ENCODE data around the gene MTHFD1L.

DNA sequence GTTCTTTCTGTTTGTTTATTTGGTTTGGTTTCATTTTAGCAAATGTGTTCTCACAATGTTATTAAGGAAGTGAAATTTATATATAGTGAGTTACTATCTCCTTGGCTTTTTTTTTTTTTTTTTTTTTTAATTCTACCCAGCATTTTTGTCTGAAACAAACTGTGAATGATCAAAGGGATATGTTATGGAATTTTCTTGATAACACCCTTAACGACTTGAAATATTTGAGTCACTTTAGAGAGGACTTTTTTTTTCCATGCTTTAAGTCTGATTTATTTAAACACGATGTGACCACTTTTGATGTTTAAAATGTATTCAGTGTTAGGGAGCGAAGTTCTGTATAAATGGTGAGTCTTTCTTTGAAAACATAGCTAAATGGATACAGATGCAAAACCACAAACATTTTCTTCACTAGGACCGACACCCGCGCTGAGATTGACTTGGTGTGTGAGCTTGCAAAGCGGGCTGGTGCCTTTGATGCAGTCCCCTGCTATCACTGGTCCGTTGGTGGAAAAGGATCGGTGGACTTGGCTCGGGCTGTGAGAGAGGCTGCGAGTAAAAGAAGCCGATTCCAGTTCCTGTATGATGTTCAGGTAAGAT lies 149.7 kb downstream of the MTHFD1L start:
- TF ChIP-seq, protein P1, sequence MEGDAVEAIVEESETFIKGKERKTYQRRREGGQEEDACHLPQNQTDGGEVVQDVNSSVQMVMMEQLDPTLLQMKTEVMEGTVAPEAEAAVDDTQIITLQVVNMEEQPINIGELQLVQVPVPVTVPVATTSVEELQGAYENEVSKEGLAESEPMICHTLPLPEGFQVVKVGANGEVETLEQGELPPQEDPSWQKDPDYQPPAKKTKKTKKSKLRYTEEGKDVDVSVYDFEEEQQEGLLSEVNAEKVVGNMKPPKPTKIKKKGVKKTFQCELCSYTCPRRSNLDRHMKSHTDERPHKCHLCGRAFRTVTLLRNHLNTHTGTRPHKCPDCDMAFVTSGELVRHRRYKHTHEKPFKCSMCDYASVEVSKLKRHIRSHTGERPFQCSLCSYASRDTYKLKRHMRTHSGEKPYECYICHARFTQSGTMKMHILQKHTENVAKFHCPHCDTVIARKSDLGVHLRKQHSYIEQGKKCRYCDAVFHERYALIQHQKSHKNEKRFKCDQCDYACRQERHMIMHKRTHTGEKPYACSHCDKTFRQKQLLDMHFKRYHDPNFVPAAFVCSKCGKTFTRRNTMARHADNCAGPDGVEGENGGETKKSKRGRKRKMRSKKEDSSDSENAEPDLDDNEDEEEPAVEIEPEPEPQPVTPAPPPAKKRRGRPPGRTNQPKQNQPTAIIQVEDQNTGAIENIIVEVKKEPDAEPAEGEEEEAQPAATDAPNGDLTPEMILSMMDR (IDR thresholded peaks at IDR 0.05) = no peak
- TF ChIP-seq, protein P2, sequence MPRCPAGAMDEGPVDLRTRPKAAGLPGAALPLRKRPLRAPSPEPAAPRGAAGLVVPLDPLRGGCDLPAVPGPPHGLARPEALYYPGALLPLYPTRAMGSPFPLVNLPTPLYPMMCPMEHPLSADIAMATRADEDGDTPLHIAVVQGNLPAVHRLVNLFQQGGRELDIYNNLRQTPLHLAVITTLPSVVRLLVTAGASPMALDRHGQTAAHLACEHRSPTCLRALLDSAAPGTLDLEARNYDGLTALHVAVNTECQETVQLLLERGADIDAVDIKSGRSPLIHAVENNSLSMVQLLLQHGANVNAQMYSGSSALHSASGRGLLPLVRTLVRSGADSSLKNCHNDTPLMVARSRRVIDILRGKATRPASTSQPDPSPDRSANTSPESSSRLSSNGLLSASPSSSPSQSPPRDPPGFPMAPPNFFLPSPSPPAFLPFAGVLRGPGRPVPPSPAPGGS (IDR thresholded peaks at IDR 0.05) = no peak
- TF ChIP-seq ZFP36 (IDR thresholded peaks at IDR 0.05; ENCODE audit: borderline replicate concordance, partially characterized antibody) (no peak), CBX8 (IDR thresholded peaks at IDR 0.05) (no peak), RCOR1 (IDR thresholded peaks at IDR 0.05; ENCODE audit: low read depth, low read length) (no peak), CHD2 (IDR thresholded peaks at IDR 0.05; ENCODE audit: low read length, partially characterized antibody) (no peak), POLR2A (IDR thresholded peaks at IDR 0.05; ENCODE audit: low read length) (no peak), PHF8 (IDR thresholded peaks at IDR 0.05; ENCODE audit: borderline replicate concordance, low read depth) (no peak), SREBF2 (IDR thresholded peaks at IDR 0.05) (no peak), MYC (IDR thresholded peaks at IDR 0.05; ENCODE audit: borderline replicate concordance, low read length) (no peak)
- TF ChIP-seq, protein P3, sequence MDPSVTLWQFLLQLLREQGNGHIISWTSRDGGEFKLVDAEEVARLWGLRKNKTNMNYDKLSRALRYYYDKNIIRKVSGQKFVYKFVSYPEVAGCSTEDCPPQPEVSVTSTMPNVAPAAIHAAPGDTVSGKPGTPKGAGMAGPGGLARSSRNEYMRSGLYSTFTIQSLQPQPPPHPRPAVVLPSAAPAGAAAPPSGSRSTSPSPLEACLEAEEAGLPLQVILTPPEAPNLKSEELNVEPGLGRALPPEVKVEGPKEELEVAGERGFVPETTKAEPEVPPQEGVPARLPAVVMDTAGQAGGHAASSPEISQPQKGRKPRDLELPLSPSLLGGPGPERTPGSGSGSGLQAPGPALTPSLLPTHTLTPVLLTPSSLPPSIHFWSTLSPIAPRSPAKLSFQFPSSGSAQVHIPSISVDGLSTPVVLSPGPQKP (IDR thresholded peaks at IDR 0.05; ENCODE audit: low read depth, low read length) = no peak
